GM18907 (cell line): Measurements from ENCODE around the gene GZMM.
A peak's percentile ranks its signal among the peaks of the same experiment; 100 is the strongest.

ENCODE experiments used
- ATAC-seq: cut with Tn5 transposase; IDR thresholded peaks from one replicate; pipeline ENCODE4 v1.9.1; 2021; ENCODE audit warnings: mild to moderate bottlenecking, moderate library complexity; ENCODE audit not compliant: unreplicated experiment

Gene GZMM

DNA sequence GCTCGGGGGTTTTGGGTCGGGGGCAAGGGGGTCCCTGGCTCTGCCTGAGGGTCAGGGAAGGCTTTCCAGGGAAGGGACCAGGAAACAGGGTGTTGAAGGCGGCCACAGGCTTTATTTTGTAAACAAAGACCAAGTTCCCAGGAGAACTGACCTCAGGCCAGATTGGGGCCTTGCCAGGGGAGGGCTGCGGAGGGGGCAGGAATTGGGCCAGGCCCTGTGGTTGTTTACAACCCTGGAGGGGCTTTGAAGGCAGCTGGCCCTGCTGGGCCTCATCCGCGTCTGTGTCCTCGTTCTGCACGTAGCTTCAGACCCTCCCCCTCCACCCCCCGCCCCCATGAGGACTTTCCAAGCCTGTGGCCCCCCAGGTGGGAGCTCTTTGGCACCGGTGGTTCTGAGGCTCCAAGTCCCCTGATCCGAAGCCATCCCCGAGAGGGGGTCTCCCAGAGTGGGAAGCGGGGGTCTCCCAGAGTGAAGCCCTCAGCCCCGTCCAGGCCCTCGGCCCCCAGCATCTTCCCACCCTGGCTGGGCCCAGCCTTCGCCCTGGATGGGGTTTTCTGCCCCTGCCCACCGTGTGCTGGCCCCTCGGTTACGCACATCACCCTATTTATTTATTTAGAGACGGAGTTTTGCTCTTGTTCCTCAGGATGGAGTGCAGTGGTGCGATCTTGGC lies 15.1 kb downstream of the GZMM start:
- no peak for ATAC-seq

DNA sequence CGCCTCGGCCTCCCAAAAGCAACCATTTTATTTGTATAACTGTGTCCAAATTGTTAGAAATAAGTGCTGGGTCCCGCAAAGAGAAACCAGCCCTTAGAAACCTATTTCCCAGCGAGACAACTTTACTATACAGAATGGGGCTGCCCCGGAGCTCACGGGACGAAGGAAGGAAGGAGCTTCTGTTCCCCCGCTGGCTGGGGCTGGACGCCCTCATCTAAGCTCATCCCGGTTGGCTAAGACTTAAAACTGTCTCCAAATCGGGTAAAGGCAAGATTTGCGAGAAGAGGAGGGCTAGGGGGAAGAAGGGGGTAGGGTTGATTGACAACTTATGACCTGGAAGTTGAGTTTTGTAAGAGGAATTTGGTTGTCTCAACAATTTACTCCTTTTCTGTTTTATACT lies 16.3 kb downstream of the GZMM start:
- no peak for ATAC-seq

DNA sequence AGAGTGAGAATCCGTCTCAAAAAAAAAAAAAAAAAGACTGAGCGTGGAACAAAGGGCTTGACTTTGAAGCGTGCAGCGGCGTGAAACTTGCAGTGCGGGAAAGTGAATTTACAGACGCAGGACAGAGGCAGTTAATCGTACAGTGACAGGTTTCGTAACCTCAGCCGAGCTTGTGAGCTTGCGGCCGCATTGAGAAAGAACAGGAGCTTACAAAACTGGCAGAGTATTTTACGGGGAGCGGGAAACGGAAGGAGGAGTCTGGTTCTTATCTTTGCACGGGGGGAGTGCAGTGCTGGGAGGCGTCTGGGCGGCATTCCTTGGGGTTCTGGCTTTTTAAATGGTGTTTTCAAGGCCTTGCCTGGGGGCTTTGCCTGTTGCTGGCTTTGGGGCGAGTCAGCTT lies 22.6 kb downstream of the GZMM start:
- ATAC-seq: no peak

DNA sequence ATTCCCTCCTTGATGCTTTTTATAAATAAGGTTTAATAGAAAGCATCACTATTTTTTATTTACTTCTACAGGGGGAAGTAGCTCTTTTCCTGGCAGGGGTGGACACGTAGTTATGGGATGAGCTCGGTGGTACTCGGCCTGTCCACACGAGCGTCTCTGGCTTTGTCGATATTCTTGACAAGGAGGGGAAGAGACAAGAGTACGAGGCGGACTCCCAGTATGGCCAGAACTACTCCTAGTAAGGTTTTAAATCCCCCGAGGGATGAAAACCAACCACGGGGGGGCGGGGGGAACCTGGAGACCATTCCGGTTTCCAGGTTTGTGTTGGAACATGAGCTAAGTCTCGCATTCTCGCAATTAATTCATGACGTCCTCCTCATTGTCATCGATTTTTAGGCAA lies 23.0 kb downstream of the GZMM start:
- no peak for ATAC-seq

DNA sequence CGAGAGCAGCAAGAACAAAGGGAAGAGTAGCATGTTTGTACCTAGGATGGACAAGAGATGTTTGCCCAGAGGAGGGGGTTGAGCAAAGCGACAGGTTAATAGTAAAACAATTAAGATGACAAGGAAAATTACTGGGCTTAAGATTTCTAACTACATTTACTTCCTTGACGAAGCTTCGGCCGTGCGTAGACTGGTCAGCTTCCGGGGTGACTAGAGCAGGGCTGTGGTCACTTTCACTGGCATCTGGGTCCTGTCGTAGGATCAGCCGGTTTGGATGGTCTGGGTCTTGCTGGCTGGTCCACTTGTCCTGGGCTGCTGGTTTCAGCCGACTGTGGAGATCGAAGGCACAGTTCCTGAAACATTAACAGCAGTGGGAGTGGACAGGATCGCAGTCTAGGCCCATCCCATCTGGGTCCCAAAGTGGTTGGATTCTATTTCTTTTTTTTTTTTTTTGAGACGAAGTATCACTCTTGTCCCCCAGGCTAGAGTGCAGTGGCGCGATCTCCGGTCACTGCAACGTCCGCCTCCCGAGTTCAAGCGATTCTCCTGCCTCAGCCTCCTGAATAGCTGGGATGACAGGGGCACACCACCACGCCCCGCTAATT lies 23.5 kb downstream of the GZMM start:
- no peak for ATAC-seq

DNA sequence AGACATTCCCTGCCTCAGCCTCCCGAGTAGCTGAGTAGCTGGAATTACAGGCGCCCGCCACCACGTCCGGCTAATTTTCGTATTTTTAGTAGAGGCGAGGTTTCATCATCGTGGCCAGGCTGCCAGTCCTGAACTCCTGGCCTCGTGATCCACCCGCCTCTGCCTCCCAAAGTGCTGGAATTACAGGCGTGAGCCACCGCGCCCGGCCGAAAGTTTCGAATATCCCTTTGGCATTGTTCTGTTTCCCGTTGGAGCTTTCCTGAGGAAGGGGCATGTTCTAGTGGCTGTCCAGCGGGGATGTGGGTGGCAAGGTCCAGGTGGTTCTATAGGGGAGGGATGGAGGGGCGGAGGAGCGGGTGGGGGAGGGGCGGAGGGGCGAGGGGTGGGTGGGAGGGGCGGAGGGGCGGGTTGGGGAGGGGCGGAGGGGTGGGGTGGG lies 26.4 kb downstream of the GZMM start:
- no peak for ATAC-seq

DNA sequence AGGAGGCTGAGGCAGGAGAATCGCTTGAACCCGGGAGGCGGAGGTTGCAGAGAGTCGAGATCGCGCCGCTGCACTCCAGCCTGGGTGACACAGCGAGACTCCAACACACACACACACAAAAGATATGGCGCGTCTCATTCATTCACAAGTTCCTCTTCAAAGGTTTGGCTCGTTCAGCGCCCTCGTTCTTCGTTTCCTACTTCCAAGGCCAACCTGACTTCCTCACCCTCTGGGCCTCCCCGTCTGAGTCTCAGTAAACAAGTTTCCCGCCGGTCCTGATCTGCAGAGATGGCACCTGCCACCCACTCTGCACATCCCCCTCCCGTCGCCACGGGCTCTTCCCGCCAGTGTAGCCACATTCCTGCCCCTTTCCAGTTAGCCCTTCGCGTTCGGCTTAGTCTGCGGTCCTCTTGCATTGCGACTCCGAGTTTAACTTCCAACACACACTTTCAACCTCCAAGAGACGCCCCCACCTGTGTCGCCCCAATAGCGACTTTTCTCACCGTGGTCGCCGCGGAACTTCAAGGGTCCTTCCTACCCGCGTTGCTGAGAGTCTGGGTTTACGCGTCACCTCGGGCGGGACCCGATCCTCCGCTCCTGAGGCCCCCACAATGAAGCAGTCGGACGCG lies 27.2 kb downstream of the GZMM start:
- no peak for ATAC-seq

DNA sequence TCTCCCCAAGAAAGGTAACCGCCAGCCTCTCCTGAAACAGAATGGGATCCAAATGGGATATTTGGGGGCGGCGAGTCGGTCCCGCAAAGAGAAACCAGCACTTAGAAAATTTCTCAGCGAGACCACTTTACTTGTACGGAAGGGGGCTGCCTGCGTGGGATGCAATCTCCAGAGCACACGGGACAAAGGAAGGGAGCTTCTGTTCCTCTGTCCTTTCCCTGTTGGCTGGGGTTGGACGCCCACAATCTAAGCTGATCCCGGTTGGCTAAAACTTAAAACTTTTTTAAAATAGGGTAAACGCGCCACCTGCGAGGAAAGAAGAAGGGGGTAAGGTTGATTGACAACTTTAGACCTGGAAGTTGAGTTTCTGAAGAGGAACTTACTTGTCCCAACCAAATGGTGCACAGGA lies 27.7 kb downstream of the GZMM start:
- ATAC-seq: peak; percentile 18

DNA sequence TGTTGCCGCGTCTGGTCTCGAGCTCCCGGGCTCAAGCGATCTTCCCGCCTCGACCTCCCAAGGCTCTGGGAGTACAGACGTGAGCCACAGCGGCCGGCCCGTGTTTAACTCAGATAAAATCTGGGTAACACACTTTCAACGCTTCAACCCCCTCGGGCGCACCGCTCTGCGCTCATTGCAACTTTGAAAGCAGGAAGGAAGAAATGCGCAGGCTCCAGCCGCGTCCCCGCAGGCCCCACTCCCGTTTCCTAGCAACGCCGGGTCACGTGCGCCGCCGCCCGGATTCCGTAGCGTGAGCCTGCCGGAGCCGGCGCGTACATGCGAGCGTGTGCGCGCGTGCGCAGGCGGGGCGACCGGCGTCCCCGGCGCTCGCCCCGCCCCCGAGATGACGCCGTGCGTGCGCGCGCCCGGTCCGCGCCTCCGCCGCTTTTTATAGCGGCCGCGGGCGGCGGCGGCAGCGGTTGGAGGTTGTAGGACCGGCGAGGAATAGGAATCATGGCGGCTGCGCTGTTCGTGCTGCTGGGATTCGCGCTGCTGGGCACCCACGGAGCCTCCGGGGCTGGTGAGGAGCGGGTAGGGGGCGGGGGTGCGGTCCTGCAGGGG lies 28.4 kb downstream of the GZMM start, which contains the start of gene BSG:
Gene BSG, plus strand, starts transcription at position 457 of the 603 bp plus-strand sequence. Its CDS starts 39 bp downstream, at position 496.
- peak; percentile 77 for ATAC-seq

DNA sequence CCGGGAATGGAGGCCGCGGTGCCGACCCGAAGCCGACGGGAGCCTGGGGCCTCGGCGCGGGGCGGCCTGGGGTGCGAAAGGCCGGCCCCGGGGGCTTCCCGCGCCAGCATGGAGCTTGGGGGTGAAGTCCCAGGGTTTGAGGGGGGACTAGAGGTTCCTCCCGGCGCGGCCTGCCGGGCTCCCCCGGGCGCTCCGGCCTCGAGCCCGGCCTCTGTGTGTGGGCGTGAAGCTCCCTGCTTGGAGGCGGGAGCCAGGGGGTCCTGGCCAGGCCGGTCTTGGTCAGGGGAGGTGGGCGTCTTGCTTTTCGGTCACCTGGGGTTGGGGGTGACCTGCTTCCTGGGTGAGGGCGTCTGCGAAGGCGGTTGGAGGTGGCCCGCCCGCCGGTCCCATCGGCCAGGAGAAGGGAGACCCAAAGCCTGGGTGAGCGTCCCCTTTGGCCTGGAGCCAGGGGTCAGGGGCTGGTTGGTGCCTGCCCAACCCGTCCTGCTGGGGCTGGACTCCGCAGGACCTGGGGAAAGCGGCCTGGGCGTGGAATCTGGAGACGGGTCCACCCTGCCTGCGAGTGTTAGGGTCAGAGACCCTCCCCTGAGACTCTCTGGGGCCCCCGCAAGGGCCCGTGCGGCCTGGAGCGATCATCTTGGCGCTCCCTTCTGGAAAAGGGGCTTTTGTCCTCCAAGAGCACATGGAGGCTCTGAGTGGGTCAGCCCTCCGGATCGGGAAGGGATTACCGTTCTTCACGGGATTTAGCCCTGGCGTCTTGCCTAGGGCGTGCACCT lies 29.1 kb downstream of the GZMM start:
- peak; percentile 33 for ATAC-seq

DNA sequence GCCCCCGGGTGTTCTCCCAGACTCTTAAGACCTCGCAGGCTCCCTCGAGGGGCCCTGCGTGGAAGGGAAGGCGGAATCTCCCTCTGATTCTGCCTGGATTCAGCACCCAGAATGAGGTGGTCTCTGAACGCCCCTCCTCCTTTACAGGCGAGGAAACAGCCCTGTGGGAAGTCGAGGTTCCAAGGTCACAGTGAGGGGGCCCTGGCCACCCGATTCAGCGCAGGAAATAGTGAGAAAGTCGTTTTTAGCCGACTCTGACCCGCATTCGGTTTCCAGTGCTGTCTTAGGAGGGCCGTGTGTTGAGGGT lies 29.6 kb downstream of the GZMM start:
- ATAC-seq: no peak

DNA sequence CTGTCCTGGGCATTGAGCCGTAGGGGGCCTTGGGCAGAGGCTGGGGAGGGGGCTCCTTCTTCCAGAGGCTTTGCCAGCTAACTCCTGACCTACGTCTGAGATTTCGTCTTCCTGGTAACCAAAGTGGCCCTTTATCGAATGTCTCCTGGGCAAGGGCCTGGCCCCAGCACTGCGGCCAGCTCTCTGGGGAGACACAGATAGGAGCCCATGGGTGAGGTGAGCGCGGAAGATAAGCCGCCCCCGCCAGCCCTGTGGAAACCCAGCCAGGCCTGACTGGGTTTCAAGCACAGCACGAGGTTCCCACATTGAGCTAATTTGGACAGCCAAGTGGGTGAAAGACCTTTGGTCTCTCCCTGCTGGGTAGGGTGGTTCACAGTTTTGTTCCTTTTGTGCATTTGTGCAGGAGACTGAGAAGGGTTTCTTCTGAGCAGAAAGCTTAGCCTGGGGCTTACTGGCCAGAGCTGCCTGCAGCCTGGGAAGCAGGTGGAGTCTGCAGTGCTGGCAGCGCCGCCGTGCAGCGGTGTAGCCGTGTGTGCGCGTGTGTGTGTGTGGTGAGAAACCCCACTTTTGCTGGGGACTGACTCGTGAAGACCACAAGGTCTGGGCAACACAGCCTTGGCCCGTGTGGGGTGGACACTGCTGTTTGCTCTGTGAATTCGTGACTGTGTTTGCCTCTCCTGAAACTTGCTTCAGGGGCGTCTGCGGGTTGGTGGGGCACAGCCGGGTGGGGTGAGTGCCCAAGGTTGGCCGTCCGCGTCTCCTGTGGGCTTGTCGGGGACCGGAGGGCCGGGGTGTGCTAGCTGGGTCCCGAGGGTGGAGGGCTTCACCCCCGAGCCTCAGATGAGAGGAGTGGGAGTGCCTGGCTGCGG lies 31.0 kb downstream of the GZMM start:
- no peak for ATAC-seq

DNA sequence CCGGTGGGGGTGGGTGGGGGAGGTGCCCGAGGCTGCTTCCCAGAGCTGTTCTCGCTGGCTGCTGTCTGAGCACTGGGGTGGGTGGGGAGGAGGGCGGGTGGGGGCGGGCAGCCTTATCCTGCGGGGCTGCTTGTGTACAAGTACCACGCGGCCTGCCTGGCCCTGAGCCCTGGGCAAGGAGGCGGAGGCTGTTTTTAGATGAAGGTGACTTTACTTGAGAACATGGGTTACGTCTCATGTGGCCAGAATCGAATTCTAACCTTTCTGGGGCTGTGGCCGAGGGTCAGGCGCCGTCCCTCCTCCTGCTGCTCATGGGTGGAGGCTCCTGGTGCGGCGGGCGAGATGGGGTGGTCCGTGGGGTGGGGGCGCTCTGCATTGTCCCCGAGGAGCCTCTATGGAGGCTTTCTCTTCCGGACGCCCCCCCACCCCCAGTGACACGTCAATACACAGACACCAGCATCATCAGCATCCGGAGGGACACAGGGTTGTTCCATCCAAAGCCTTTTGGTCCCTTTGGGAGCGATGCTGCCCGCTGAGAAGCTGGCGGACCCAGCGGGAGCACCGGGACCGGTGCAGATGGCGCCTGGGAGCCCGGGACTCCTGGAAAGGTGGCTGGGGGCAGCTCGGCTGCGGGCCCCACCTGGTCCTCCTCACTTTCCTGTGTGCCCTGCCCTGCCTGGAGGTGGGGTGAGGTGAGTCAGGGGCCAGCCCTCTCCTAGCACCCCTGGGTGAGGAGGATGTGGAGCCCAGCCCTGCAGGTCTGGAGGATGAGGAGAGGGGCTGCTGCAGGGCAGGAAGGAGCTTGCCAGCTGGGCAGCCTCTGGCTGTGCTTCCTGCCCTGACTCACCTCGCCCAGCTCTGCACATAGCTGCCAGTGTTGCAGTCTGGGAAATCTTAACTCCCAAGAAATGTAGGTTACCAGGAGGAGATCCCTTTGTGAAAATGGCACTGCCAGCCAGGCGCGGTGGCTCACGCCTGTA lies 32.0 kb downstream of the GZMM start:
- ATAC-seq: no peak

DNA sequence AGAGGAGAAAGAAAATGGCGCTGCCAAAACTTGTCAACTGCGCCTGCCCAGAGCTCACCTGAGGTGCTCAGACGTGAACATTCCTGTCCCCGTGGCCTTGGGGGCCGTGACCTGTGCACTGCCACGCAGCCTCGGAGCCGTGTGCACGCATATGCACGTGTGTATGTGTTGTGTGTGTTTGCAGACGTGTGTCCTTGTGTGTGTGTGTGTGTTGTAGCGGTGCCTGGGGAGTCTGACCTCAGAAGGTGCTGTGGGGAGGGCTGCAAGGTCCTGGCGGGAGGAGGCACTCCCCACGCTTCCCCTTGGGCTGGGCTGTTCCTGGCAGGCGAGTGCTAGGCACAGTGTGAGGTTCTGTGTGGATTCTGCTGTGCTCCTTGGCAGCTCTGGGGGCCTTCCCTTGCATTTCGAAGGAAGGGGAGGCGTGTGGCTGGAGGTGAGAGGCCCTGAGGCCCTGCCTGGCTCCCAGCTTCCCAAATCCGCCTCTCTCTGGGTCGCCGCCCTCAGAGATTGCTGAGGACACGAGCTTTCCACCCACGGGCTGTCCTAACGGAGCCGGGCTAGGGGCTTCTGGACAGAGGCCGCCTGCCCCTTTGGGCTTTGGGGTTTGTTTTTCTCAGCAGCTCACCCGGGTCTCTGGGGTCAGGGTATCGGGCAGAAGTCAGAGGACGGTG lies 33.0 kb downstream of the GZMM start:
- ATAC-seq: no peak

DNA sequence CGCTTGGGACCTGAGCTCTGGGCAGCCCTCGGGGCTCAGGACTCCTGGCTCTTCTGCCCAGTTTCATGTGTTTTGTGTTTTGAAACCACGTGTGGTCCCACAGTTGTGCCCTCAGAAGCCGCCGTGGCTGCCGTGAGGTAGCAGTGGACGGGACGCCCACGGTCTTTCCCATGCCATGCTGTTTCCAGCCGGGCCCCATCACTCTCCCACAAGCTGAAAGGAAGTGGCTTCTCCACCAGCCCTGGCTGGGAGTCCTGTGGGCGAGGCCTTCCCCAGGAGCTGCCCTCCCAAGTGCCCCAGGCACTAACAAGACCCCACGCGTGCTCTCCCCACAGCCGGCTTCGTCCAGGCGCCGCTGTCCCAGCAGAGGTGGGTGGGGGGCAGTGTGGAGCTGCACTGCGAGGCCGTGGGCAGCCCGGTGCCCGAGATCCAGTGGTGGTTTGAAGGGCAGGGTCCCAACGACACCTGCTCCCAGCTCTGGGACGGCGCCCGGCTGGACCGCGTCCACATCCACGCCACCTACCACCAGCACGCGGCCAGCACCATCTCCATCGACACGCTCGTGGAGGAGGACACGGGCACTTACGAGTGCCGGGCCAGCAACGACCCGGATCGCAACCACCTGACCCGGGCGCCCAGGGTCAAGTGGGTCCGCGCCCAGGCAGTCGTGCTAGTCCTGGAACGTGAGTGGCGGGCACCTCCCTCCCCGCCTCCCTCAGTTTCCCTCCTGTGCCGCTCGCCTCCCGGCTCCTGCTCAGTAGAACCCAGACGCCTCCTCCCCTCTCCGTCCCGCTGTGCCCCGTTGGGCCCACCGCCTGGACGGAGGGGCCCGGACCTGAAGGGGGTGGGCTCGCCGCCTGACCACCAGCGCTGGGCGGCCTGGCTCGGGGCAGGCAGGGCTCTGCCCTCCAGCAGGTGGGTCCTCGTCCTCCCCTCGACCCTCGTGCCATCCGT lies 33.9 kb downstream of the GZMM start:
- no peak for ATAC-seq

DNA sequence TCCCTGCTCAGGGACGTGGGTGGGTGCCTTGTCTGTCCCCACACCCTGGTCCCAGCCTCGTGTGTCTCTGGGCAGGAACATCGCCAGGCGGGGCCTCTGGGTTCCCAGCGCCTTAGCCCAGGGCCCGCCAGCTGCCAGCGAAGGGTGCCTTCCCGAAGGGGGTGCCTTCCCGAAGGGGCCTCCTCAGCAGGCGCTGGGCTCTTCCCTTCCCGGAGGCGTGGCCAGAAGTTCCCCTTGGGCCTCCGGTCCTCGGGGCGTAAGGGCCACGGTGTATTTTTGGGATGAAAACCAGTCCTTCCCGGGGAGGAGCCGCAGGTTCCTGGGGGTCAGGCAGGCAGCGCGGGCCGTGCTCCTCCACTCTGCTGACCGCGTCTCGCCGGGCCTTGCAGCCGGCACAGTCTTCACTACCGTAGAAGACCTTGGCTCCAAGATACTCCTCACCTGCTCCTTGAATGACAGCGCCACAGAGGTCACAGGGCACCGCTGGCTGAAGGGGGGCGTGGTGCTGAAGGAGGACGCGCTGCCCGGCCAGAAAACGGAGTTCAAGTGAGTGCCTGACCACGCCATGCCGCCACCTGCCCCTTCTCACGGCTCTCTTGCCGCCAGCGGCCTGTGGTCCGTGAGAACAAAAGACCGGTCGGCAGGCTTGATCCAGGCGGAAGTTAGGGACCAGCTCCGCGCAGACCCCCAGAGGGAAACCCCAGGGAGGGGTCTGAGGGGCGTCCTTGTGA lies 35.4 kb downstream of the GZMM start:
- ATAC-seq: no peak

DNA sequence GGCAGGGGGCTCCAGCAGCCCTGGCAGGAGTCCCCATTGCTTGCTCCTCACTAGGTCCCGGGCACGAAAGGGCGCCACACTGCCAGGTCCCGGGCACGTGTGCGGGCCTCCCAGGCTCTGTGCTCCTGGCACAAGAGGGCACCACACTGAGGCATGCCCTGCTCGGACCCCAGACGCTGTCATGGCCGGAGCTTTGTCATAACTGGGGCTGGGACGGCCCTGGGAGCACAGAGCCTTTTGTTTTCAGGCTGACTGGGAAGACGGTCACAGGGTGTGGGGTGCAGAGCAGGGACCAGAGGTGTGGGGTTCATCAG lies 35.9 kb downstream of the GZMM start:
- no peak for ATAC-seq
